Smooth muscle cell (in vitro differentiated cells): ENCODE measurements around the gene CRTC3. TPM values are rescaled to one million over a fixed set of nuclear protein-coding genes. Genes with fewer than 3 reads are reported as not detected.

ENCODE experiments used
- DNase-seq: peaks from one replicate; lab custom pipeline; 2025; ENCODE audit not compliant: unreplicated experiment; lab: John Stamatoyannopoulos, UW
- H2AFZ ChIP-seq: fragments of 200-600 bp; sonication (generic); 2 replicates; pipeline ENCODE4 v1.6.0; 2016; ENCODE audit warnings: antibody characterized with exemption, low read depth, mild to moderate bottlenecking
- H3F3A ChIP-seq: fragments of 200-600 bp; sonication (generic); 2 replicates; pipeline ENCODE4 v1.6.0; 2017; ENCODE audit warnings: antibody characterized with exemption, low read depth
- H3K27ac ChIP-seq: fragments of 200-600 bp; sonication (generic); 2 replicates; pipeline ENCODE4 v1.5.1; 2016; ENCODE audit warnings: low read depth, mild to moderate bottlenecking
- H3K27me3 ChIP-seq: fragments of 200-600 bp; sonication (generic); 2 replicates; pipeline ENCODE4 v1.6.1; 2016; ENCODE audit warnings: low read depth, mild to moderate bottlenecking
- H3K36me3 ChIP-seq: fragments of 200-600 bp; sonication (generic); 2 replicates; pipeline ENCODE4 v1.5.1; 2016; ENCODE audit warnings: low read depth
- H3K4me1 ChIP-seq: fragments of 200-600 bp; sonication (generic); 2 replicates; pipeline ENCODE4 v1.5.1; 2016; ENCODE audit warnings: low read depth
- H3K4me2 ChIP-seq: fragments of 200-600 bp; sonication (generic); 2 replicates; pipeline ENCODE4 v1.6.0; 2016; ENCODE audit warnings: mild to moderate bottlenecking
- H3K4me3 ChIP-seq: fragments of 200-600 bp; sonication (generic); 2 replicates; pipeline ENCODE4 v1.5.1; 2016; ENCODE audit warnings: mild to moderate bottlenecking
- H3K79me2 ChIP-seq: fragments of 200-600 bp; sonication (generic); 2 replicates; pipeline ENCODE4 v1.6.0; 2016; ENCODE audit warnings: low read depth, mild to moderate bottlenecking
- H3K9ac ChIP-seq: fragments of 200-600 bp; sonication (generic); 2 replicates; pipeline ENCODE4 v1.6.0; 2016; ENCODE audit warnings: low read depth
- H3K9me3 ChIP-seq: fragments of 200-600 bp; sonication (generic); replicated peaks from 2 replicates; pipeline ENCODE4 v1.5.1; 2016; ENCODE audit warnings: low read depth
- H4K20me1 ChIP-seq: fragments of 200-600 bp; sonication (generic); 2 replicates; pipeline ENCODE4 v1.6.0; 2016; ENCODE audit warnings: low read depth
- WGBS: methylation state at CpG from one replicate; pipeline ENCODE4 v1.1.7; 2016; ENCODE audit warnings: low lambda C conversion rate; 5-methylcytosine and 5-hydroxymethylcytosine counted together
- polyA plus RNA-seq: library from polyadenylated mRNA; unstranded; fragments of >200 nt; fragmentation: Nextera tagmentation; extraction: Ambion mirVana; gene quantifications from 2 replicates; pipeline ENCODE4 v1.2.1, GENCODE V29; 2016
- total RNA-seq: library from RNA; depleted of rRNA; stranded (reverse); fragments of >200 nt; gene quantifications from 2 replicates; pipeline ENCODE4 v1.2.3, GENCODE V29; 2014
- TF ChIP-seq, protein P1 (sequence below): fragments of 200-600 bp; sonication (generic); IDR thresholded peaks from 2 replicates; pipeline ENCODE4 v1.5.1; 2017; ENCODE audit warnings: borderline replicate concordance, mild to moderate bottlenecking, antibody characterized with exemption; ENCODE audit not compliant: insufficient read depth, poor library complexity, severe bottlenecking

CRTC3 gene
- total and polyA plus RNA-seq, 2 experiments from 2014 or later: 12.2 to 12.5 TPM

DNA sequence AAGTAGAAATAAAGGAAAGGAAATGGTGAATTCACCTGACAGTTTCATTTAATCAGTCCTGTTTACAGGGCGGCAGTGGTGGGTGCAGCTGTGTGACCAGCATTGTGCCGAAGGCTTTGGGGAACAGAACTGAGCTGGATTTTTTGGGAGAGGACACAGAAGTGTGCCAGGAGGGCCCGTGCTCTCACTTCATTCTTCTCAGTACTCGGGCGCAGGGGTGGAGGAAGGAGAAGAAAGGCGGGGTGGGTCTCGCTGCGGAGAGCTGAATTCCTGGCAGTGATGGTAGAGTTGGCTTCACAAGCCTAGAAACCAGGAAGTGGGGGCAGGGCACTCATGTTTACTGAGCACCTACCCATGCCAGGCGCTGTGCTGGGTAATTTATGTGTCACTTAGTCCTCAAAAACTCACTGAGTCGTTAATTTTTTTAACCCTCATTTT lies 64.6 kb downstream of the CRTC3 start:
- no peaks in the 10 kb centered on the region for H3K36me3 ChIP-seq
- H3F3A ChIP-seq: no peaks in the 10 kb centered on the region
- H3K9ac ChIP-seq: no peak overlapping the region
- no peaks in the 10 kb centered on the region for H3K79me2 ChIP-seq
- no peaks in the 10 kb centered on the region for H3K9me3 ChIP-seq
- H3K27me3 ChIP-seq: no peaks in the 10 kb centered on the region
- H3K4me1 ChIP-seq: no peaks in the 10 kb centered on the region
- no peak overlapping the region for H2AFZ ChIP-seq
- peaks cover 31% of the 10 kb centered on the region for H4K20me1 ChIP-seq
- no peak overlapping the region for H3K27ac ChIP-seq
- no peak overlapping the region for H3K4me2 ChIP-seq
- no peak for DNase-seq
- WGBS: 89% methylated on average over 10 of the region's 10 CpGs
- TF ChIP-seq, protein P1, sequence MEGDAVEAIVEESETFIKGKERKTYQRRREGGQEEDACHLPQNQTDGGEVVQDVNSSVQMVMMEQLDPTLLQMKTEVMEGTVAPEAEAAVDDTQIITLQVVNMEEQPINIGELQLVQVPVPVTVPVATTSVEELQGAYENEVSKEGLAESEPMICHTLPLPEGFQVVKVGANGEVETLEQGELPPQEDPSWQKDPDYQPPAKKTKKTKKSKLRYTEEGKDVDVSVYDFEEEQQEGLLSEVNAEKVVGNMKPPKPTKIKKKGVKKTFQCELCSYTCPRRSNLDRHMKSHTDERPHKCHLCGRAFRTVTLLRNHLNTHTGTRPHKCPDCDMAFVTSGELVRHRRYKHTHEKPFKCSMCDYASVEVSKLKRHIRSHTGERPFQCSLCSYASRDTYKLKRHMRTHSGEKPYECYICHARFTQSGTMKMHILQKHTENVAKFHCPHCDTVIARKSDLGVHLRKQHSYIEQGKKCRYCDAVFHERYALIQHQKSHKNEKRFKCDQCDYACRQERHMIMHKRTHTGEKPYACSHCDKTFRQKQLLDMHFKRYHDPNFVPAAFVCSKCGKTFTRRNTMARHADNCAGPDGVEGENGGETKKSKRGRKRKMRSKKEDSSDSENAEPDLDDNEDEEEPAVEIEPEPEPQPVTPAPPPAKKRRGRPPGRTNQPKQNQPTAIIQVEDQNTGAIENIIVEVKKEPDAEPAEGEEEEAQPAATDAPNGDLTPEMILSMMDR: no peak
- no peak overlapping the region for H3K4me3 ChIP-seq

DNA sequence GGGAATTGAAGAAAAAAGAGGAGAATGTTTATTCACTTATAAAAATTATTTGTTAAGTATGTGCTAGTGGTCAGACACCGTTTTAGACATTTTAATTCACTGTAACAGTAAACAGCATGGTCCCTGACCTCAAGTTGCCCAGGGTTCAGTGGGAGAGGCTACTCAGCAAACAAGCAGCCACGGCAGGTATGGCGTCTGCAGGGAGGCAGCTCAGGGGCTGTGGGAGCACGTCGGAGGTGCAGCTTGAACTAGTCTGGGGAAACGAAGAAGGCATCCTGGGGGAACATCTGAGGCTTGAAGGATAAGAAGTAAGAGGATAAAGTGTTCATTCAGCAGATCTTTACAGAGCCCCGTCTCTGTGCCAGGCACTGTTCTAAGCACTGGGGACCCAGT lies 66.0 kb downstream of the CRTC3 start:
- Histone ChIP-seq H3K4me2 (no peak overlapping the region), H3K9ac (no peak overlapping the region), H3K9me3 (no peaks in the 10 kb centered on the region), H3F3A (no peaks in the 10 kb centered on the region), H2AFZ (no peak overlapping the region), H3K27me3 (no peaks in the 10 kb centered on the region), H3K27ac (no peak overlapping the region), H3K79me2 (no peaks in the 10 kb centered on the region), H3K4me3 (no peak overlapping the region), H4K20me1 (peaks cover 31% of the 10 kb centered on the region), H3K4me1 (no peaks in the 10 kb centered on the region), H3K36me3 (no peaks in the 10 kb centered on the region)
- TF ChIP-seq, protein P1: no peak
- no peak for DNase-seq
- 90% methylated on average over 7 of the region's 7 CpGs for WGBS

GRCh38 chr15:90596943-90597342 lies 67.2 kb downstream of the CRTC3 start:
- TF ChIP-seq, protein P1: no peak
- H3K4me3 ChIP-seq: no peak overlapping the region
- H3K9me3 ChIP-seq: no peaks in the 10 kb centered on the region
- H3K9ac ChIP-seq: no peak overlapping the region
- 95% methylated on average over 6 of the region's 6 CpGs for WGBS
- H3K4me1 ChIP-seq: no peaks in the 10 kb centered on the region
- no peak for DNase-seq
- H4K20me1 ChIP-seq: peaks cover 21% of the 10 kb centered on the region
- no peak overlapping the region for H3K27ac ChIP-seq
- H3K4me2 ChIP-seq: no peak overlapping the region
- no peaks in the 10 kb centered on the region for H3K79me2 ChIP-seq
- no peaks in the 10 kb centered on the region for H3F3A ChIP-seq
- H2AFZ ChIP-seq: no peak overlapping the region
- H3K36me3 ChIP-seq: no peaks in the 10 kb centered on the region
- H3K27me3 ChIP-seq: no peaks in the 10 kb centered on the region

DNA sequence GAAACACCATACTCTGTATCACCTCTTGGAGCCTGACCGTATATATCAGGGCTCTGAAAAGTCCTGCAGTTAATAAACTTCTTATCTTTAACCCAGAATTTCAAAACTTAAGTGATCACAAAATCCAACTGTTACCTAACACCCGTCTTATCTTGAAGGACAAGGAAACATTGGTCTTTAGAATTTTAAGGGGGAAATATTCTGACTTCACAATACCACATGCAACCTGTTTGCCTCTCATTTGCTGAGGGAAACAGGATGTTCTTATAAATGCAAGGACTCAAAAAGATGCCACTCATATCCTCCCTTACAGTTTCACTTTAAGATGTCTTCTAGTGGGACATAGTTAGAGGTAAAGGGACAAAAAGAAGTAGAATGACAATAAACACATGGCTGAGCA lies 67.9 kb downstream of the CRTC3 start:
- TF ChIP-seq, protein P1: no peak
- Histone ChIP-seq H3F3A (no peaks in the 10 kb centered on the region), H3K9me3 (no peaks in the 10 kb centered on the region), H4K20me1 (peaks cover 15% of the 10 kb centered on the region), H3K36me3 (no peaks in the 10 kb centered on the region), H3K27me3 (no peaks in the 10 kb centered on the region), H3K4me1 (no peaks in the 10 kb centered on the region), H2AFZ (no peak overlapping the region), H3K27ac (no peak overlapping the region), H3K9ac (no peak overlapping the region), H3K4me3 (no peak overlapping the region), H3K4me2 (no peak overlapping the region), H3K79me2 (no peaks in the 10 kb centered on the region)
- DNase-seq: no peak
- WGBS: 91% methylated on average over 2 of the region's 2 CpGs
